Activated CD4-positive, alpha-beta T cell treated with anti-CD3 and anti-CD28 coated beads, Interleukin-2, amount 50 U/mL, for 48 hours (primary cell): ENCODE results near the gene YTHDF2.
"Not testable (repeated sequence)": the region's sequence is repeated elsewhere in the genome, so short reads cannot be mapped to it uniquely, and the experiment has no call there.

Source experiments
- DNase-seq, 2 experiments: peaks; one replicate each; pipeline ENCODE4 v3.0.0-alpha.2; 2020

YTHDF2 gene

GRCh38 chr1:28736450-28737306 lies at the start of gene YTHDF2:
Gene YTHDF2, plus strand, starts transcription at chr1:28736940. Its CDS starts 181 bp downstream, at chr1:28737121.
- DNase-seq, result peak; percentile 99

DNA sequence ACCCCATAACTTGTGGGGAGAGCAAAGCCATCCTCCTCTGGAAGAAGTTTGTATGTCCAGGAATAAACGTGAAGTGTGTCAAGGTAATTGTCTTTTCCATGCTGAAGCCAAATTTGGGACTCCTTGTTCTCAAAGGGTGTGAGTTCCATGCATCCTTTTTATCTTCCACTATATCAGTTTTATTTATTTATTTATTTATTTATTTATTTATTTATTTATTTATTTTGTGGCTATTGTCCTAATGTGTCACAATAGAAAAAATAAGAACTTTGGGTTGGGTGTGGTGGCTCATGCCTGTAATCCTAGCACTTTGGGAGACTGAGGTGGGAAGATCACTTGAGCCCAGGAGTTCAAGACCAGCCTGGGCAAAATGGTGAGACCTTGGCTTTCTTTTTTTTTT lies 45.1 kb upstream of the YTHDF2 start:
- not testable (repeated sequence) for DNase-seq

- no peak for DNase-seq
Observed at GRCh38 chr1:28703629-28704028, 33.1 kb upstream of the YTHDF2 start.

DNA sequence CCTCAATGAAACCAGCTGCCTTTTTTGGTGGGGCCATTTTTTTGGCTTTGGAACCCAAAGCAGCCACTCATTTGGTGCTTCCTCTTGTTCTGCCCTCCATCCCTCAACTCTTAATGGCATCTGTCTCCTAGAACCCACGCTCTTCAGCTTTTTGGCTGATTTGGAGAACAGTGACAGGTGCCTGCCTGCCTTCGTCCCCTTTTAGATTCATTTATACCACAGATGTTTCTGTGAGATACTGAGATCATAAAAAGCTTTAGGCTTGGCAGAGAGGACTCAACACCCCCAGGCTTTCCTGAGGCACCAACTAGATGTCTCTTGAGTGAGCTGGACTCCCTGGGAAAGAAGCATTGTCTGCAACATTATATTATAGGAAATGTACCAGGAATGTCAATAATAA lies 20.4 kb upstream of the YTHDF2 start:
- DNase-seq, result no peak

GRCh38 chr1:28718166-28718565 lies 18.6 kb upstream of the YTHDF2 start:
- no peak for DNase-seq

- DNase-seq, result no peak
Observed at GRCh38 chr1:28718586-28719331, 18.0 kb upstream of the YTHDF2 start.

- no peak for DNase-seq
Observed at GRCh38 chr1:28719332-28719619, 17.5 kb upstream of the YTHDF2 start.

DNA sequence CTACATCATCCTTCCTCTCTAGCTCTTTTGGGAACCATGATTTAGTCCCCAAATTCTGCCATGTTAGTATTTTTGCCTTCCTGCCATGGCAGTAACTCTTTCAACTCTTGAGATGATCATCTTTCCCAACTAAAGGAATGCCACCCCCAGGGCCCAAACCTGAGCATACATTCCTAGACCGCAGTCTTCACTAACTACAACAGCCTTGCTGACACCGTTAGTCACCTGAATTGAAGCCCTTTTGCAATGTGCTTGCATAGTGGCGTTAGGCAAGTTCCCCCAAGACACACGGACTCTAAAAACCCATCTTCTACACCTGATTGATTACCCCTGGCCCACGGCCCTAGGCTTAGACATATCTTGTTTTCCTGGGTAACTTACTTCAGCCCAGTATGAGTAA lies 16.4 kb upstream of the YTHDF2 start:
- DNase-seq, result no peak

GRCh38 chr1:28721927-28722326 lies 14.8 kb upstream of the YTHDF2 start:
- DNase-seq, result not testable (repeated sequence)

DNA sequence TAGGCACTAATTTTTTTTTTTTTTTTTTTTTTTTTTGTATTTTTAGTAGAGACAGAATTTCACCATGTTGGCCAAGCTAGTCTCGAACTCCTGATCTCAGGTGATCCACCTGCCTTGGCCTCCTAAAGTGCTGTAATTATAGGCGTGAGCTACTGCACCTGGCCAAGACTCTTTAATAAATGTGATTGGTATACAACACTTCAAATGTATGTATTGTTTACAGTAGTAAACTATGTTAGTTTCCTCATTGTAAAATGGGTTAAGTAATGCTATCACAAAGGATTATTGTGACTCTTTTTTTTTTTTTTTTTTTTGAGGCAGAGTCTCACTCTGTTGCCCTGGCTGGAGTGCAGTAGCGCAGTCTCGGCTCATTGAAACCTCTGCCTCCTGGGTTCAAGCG lies 11.4 kb upstream of the YTHDF2 start:
- DNase-seq, result not testable (repeated sequence)

DNA sequence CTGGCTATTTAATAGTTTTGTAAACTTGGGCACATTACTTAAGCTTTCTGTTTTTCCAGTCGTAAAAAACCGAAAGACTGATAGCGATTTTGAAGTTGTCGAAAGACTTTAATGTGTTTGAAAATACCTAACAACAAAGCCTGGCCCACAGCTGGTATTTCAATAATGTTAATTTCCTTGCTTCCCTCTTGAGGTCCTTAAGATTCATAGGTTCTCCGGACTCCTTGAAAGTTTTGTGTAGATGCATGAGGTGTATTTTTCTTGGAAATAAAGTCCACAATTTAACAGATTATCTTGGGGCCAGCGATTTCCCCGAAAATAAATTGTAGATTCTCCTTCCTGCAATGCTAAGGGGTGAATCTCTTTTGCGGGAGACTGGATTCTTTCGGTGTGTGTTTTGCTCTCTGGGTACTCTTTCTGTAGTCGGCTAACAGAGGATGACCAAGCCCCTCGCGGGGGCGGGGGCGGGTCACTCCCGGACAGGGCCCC lies 735 bp upstream of the YTHDF2 start:
- no peak for DNase-seq

- peak; percentile 58 to 61 for DNase-seq
Observed at GRCh38 chr1:28737307-28738132, 780 bp downstream of the YTHDF2 start.

DNA sequence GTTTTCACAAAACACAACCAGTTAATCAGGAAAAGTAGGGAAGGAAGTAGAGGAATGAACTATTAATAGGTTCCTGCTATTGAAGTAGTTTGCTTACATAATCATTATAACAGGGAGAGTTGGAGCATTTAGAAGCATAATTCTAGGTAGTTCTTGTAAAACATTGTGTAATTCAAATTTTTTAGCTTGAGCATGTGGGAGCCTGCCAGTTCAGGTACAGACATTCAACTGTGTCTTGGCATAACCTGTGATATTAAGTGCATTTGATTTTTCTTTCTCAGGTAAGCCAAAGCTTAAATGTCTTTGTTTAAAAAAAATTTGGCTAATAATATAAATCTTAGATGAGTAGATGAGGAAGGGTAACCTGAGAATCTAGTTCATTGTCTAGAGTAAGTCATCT lies 3.4 kb downstream of the YTHDF2 start:
- no peak for DNase-seq

DNA sequence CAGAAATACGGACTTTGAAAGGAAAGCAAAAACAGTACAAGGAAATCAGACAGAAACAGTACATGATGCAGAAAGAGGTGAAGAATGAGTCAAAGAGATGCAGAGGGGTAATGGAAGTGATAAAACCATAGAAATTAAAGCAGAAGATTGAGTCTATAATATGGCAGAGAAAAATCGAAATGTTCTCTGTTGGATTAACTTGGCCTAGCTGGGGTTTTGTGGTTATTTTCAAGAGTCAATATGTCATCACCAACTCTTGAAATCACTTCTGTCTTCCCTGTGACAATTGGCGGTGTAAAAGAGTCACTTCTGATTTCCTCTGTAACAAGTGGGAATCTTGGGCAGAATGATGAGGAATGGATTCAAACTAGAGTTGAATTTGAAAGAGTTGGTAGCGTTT lies 7.4 kb downstream of the YTHDF2 start:
- DNase-seq, result no peak

- no peak for DNase-seq
Observed at GRCh38 chr1:28745653-28746173, 9.0 kb downstream of the YTHDF2 start.

- DNase-seq, result no peak
Observed at GRCh38 chr1:28750330-28750729, 13.6 kb downstream of the YTHDF2 start.

GRCh38 chr1:28750771-28751294 lies 14.1 kb downstream of the YTHDF2 start:
- DNase-seq, result not testable (repeated sequence)

- no peak for DNase-seq
Observed at GRCh38 chr1:28751315-28752060, 14.7 kb downstream of the YTHDF2 start.

- no peak for DNase-seq
Observed at GRCh38 chr1:28755701-28756100, 19.0 kb downstream of the YTHDF2 start.

- DNase-seq, result no peak
Observed at GRCh38 chr1:28756846-28757245, 20.1 kb downstream of the YTHDF2 start.

GRCh38 chr1:28758420-28758819 lies 21.7 kb downstream of the YTHDF2 start:
- no peak for DNase-seq

DNA sequence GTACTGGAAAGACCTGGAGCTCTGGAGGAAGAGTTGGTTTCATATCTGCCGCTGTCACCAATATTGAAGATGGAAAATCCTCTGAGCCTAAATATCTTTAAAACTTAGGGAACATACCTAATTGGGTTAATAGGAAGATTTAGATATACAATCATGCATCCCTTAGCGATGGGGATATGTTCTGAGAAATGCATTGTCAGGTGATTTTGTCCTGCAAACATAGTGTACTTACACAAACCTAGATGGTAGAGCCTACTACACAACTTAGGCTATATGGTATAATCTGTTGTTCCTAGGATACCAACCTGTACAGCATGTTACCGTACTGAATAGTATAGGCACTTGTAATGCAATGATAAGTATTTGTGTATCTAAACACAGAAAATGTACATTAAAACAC lies 22.5 kb downstream of the YTHDF2 start:
- DNase-seq, result no peak
